ENCODE measurements around the gene RNF157.
A peak's percentile ranks its signal among the peaks of the same experiment; 100 is the strongest.

Gene RNF157

DNA sequence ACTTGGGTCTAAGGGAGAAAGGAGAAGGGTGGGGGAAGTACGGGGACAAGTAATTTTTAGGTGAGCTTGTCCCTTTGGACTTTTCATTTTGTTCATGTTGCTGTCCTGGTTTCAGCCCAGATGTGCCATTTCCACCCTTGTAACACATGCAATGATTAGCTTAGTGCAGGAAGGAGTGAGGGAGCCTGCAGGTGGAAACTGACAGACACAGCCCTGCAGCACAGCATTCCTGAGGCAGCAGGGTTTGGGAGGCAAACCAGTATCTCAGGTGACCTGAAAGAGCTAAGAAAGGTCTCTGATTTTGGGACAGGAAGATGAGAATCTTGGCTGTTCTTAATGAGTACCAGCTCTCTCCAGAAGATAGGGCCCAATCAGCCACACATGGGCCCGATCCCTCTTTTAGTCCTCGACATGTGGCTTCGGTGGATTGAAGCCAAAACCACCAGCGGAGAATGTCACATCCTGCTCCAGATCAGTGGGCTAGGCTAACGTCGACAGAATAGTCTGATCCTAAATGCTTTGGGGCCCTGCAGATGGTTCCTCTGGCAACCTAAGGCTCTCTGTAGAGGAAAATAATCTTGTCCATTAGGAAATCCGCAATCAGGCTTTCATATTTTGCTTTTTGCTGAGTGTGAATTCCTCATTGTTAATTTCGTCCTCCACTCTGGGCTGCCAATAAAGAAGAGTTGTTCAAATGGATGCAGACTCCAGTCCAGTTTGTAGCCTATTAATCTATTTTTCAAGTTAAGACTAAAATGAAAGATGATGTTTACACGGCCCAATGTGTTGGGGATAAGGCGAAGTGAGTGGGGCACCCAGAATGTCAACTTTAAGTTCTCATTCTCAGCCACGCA lies 3.8 kb upstream of the RNF157 start:
- Histone ChIP-seq H3K36me3 (ENCODE audit: control insufficient read depth, low read length) (no peaks in the 10 kb centered on the region), H3K27ac (ENCODE audit: low read depth, low read length) (no peak overlapping the region), H3K4me3 (ENCODE audit: low read length) (no peak overlapping the region), H3K4me1 (ENCODE audit: control insufficient read depth, low read length) (peaks cover 9% of the 10 kb centered on the region), H4K20me1 (ENCODE audit: control insufficient read depth, insufficient read depth, low read depth, low read length) (no peaks in the 10 kb centered on the region), H3K9me3 (ENCODE audit: control insufficient read depth, insufficient read depth, low read length) (no peaks in the 10 kb centered on the region), H3K79me2 (ENCODE audit: control insufficient read depth, low read length) (no peaks in the 10 kb centered on the region), H3F3A (ENCODE audit: control insufficient read depth, insufficient read depth) (no peaks in the 10 kb centered on the region), H3K9me2 (replicated peaks; ENCODE audit: control insufficient read depth, low read length) (no peaks in the 10 kb centered on the region), H3K4me2 (ENCODE audit: low read length) (no peak overlapping the region), H3K27me3 (ENCODE audit: control insufficient read depth, low read length) (peaks cover 44% of the 10 kb centered on the region)
- TF ChIP-seq, protein P1, sequence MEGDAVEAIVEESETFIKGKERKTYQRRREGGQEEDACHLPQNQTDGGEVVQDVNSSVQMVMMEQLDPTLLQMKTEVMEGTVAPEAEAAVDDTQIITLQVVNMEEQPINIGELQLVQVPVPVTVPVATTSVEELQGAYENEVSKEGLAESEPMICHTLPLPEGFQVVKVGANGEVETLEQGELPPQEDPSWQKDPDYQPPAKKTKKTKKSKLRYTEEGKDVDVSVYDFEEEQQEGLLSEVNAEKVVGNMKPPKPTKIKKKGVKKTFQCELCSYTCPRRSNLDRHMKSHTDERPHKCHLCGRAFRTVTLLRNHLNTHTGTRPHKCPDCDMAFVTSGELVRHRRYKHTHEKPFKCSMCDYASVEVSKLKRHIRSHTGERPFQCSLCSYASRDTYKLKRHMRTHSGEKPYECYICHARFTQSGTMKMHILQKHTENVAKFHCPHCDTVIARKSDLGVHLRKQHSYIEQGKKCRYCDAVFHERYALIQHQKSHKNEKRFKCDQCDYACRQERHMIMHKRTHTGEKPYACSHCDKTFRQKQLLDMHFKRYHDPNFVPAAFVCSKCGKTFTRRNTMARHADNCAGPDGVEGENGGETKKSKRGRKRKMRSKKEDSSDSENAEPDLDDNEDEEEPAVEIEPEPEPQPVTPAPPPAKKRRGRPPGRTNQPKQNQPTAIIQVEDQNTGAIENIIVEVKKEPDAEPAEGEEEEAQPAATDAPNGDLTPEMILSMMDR (IDR thresholded peaks at IDR 0.05; ENCODE audit: low read depth, low read length, poor library complexity, severe bottlenecking), result no peak
- TF ChIP-seq EZH2phosphoT487 (IDR thresholded peaks at IDR 0.05; ENCODE audit: borderline replicate concordance, low read length), result no peak

DNA sequence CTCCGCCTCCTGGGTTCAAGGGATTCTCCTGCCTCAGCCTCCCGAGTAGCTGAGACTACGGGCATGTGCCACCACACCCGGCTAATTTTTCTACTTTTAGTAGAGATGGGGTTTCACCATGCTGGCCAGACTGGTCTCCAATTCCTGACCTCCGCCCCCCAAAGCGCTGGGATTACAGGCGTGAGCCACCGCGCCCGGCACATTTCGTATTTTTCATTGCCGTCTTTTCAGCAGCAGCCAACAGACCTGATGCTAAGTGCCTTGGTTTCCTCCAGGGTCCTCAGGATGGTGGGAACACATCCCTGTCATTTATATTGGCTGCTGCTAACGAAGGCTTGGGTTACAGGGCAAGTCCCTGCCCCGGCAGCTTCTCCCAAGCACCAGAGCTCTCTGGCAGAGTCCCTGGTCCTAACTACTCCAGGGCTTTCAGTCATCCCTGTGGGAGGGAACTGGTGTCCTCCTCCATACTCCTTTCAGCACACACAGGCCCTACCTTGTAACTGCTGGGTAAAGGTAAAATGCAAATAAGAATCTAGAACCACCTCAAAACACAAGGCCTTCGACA lies 1.5 kb upstream of the RNF157 start:
- H3K9me2 ChIP-seq (replicated peaks; ENCODE audit: control insufficient read depth, low read length), result no peaks in the 10 kb centered on the region
- H3K4me1 ChIP-seq (ENCODE audit: control insufficient read depth, low read length), result peaks cover 9% of the 10 kb centered on the region
- H3K27ac ChIP-seq (ENCODE audit: low read depth, low read length), result no peak overlapping the region
- no peaks in the 10 kb centered on the region for H4K20me1 ChIP-seq (ENCODE audit: control insufficient read depth, insufficient read depth, low read depth, low read length)
- H3K4me2 ChIP-seq (ENCODE audit: low read length), result no peak overlapping the region
- no peaks in the 10 kb centered on the region for H3K9me3 ChIP-seq (ENCODE audit: control insufficient read depth, insufficient read depth, low read length)
- peaks cover 59% of the 10 kb centered on the region for H3K27me3 ChIP-seq (ENCODE audit: control insufficient read depth, low read length)
- H3K79me2 ChIP-seq (ENCODE audit: control insufficient read depth, low read length), result no peaks in the 10 kb centered on the region
- TF ChIP-seq, protein P1 (IDR thresholded peaks at IDR 0.05; ENCODE audit: low read depth, low read length, poor library complexity, severe bottlenecking), result no peak
- no peak for TF ChIP-seq EZH2phosphoT487 (IDR thresholded peaks at IDR 0.05; ENCODE audit: borderline replicate concordance, low read length)
- H3K36me3 ChIP-seq (ENCODE audit: control insufficient read depth, low read length), result no peaks in the 10 kb centered on the region
- no peak overlapping the region for H3K4me3 ChIP-seq (ENCODE audit: low read length)
- no peaks in the 10 kb centered on the region for H3F3A ChIP-seq (ENCODE audit: control insufficient read depth, insufficient read depth)

DNA sequence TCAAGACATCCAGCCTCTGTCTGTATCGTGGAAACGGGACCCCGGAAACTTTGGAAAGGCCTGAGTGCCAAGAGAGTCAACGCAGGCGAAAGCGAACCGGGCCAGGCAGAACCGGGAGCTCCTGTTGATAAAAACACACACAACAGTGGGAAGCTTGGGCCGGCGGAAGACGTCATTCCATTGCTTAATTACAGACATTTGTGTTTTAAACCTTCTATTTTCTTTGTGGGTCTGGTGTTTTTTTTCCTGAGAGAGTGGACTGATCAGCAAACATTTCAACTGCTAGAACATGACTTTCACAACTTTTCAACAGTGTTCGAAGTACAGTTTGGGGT lies 878 bp upstream of the RNF157 start:
- Histone ChIP-seq H3K79me2 (ENCODE audit: control insufficient read depth, low read length) (no peaks in the 10 kb centered on the region), H3K4me3 (ENCODE audit: low read length) (no peak overlapping the region), H3F3A (ENCODE audit: control insufficient read depth, insufficient read depth) (no peaks in the 10 kb centered on the region), H3K36me3 (ENCODE audit: control insufficient read depth, low read length) (no peaks in the 10 kb centered on the region), H4K20me1 (ENCODE audit: control insufficient read depth, insufficient read depth, low read depth, low read length) (no peaks in the 10 kb centered on the region), H3K4me1 (ENCODE audit: control insufficient read depth, low read length) (peaks cover 4% of the 10 kb centered on the region), H3K27ac (ENCODE audit: low read depth, low read length) (no peak overlapping the region), H3K9me3 (ENCODE audit: control insufficient read depth, insufficient read depth, low read length) (no peaks in the 10 kb centered on the region), H3K4me2 (ENCODE audit: low read length) (peak overlapping the region; percentile 51), H3K9me2 (replicated peaks; ENCODE audit: control insufficient read depth, low read length) (no peaks in the 10 kb centered on the region), H3K27me3 (ENCODE audit: control insufficient read depth, low read length) (peaks cover 55% of the 10 kb centered on the region)
- no peak; the same call in 1 of the 2 replicates for TF ChIP-seq EZH2phosphoT487 (IDR thresholded peaks at IDR 0.05; ENCODE audit: borderline replicate concordance, low read length)
- TF ChIP-seq, protein P1 (IDR thresholded peaks at IDR 0.05; ENCODE audit: low read depth, low read length, poor library complexity, severe bottlenecking), result no peak

All from DOHH2 (cell line).